SU-DHL-6 (cell line): ENCODE measurements around the gene ST3GAL6.

Experiments used
- H2AFZ ChIP-seq: fragments of 200-600 bp; sonication (generic); 2 replicates; pipeline ENCODE4 v1.6.1; 2014; ENCODE audit warnings: low read depth, mild to moderate bottlenecking, moderate library complexity, mixed read lengths, antibody characterized with exemption, low read length; ENCODE audit not compliant: severe bottlenecking
- H3F3A ChIP-seq: fragments of 200-600 bp; shearing (Covaris generic); 2 replicates; pipeline ENCODE4 v1.6.0; 2016; ENCODE audit warnings: antibody characterized with exemption, mild to moderate bottlenecking; ENCODE audit not compliant: insufficient read depth
- H3K27ac ChIP-seq: fragments of 200-600 bp; sonication (generic); 2 replicates; pipeline ENCODE4 v1.5.1; 2016; ENCODE audit warnings: low read depth, mild to moderate bottlenecking, low read length, moderate library complexity, mixed read lengths
- H3K27me3 ChIP-seq: fragments of 200-600 bp; sonication (generic), shearing (Covaris generic); 2 replicates; pipeline ENCODE4 v1.6.0; 2014; ENCODE audit warnings: mild to moderate bottlenecking, low read length
- H3K36me3 ChIP-seq: fragments of 200-600 bp; sonication (generic); 2 replicates; pipeline ENCODE4 v1.6.1; 2014; ENCODE audit warnings: mild to moderate bottlenecking, low read length, mixed read lengths
- H3K4me2 ChIP-seq: fragments of 300-600, 200-600 bp; shearing (Covaris generic), sonication (generic); 2 replicates; pipeline ENCODE4 v1.6.0; 2014; ENCODE audit warnings: low read length, low read depth, mild to moderate bottlenecking; ENCODE audit not compliant: poor library complexity, severe bottlenecking
- H3K4me3 ChIP-seq: fragments of 200-600 bp; sonication (generic); 2 replicates; pipeline ENCODE4 v1.5.1; 2014; ENCODE audit warnings: antibody characterized with exemption, low read length, mild to moderate bottlenecking, mixed read lengths; ENCODE audit not compliant: insufficient read depth, poor library complexity, severe bottlenecking
- H3K79me2 ChIP-seq: fragments of 200-600 bp; sonication (generic); 2 replicates; pipeline ENCODE4 v1.6.1; 2014; ENCODE audit warnings: mild to moderate bottlenecking, low read length, moderate library complexity; ENCODE audit not compliant: insufficient read depth
- H3K9ac ChIP-seq: fragments of 200-600 bp; sonication (generic); 2 replicates; pipeline ENCODE4 v1.7.0; 2014; ENCODE audit warnings: mild to moderate bottlenecking, low read length
- H3K9me2 ChIP-seq: fragments of 200-600 bp; sonication (generic); replicated peaks from 2 replicates; pipeline ENCODE4 v1.6.1; 2014; ENCODE audit warnings: low read length; ENCODE audit not compliant: insufficient read depth
- H3K9me3 ChIP-seq: fragments of 200-600 bp; sonication (generic); 2 replicates; pipeline ENCODE4 v1.6.1; 2014; ENCODE audit warnings: low read length, mixed read lengths; ENCODE audit not compliant: insufficient read depth
- H4K20me1 ChIP-seq: fragments of 200-600 bp; sonication (generic); 2 replicates; pipeline ENCODE4 v1.6.1; 2014; ENCODE audit warnings: low read depth, mild to moderate bottlenecking, antibody characterized with exemption, low read length, moderate library complexity, mixed read lengths
- EZH2phosphoT487 ChIP-seq: fragments of 200-600 bp; sonication (generic), shearing (Covaris generic); conservative IDR thresholded peaks from 2 replicates; pipeline ENCODE4 v1.6.1; 2018; ENCODE audit warnings: mild to moderate bottlenecking, antibody characterized with exemption, low read length, moderate library complexity, mixed read lengths
- TF ChIP-seq, protein P1 (sequence below): fragments of 200-600 bp; sonication (generic); IDR thresholded peaks from one replicate; pipeline ENCODE4 v1.5.1; 2017; ENCODE audit warnings: antibody characterized with exemption, mild to moderate bottlenecking, low read length, moderate library complexity; ENCODE audit not compliant: insufficient read depth, poor library complexity, severe bottlenecking

Gene ST3GAL6, protein sequence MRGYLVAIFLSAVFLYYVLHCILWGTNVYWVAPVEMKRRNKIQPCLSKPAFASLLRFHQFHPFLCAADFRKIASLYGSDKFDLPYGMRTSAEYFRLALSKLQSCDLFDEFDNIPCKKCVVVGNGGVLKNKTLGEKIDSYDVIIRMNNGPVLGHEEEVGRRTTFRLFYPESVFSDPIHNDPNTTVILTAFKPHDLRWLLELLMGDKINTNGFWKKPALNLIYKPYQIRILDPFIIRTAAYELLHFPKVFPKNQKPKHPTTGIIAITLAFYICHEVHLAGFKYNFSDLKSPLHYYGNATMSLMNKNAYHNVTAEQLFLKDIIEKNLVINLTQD

DNA sequence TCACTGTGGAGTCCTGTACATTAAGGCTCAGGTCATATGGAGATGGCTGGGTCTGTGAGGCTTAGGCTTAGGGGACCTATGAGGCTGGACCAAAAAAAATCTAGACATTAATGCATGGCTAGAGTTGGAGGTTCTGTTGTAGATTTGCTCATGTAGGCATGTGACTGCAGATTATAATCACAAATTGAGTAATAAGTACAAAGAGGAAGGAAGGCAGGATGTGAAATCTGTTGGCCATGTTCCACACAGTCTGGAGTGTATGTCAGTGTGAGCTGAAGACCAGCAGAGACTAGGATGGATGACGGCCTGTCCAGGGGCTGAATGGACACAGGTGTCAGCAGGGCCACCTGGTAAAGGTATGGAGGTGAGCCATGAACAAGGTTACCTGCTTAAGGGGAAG is at the start of gene ST3GAL6:
TSS of gene ST3GAL6 (plus strand) at position 265 of the 400 bp plus-strand sequence. CDS start 5,101 bp downstream, outside the sequence.
- Histone ChIP-seq H3K9ac (no peak within 1 kb of the TSS), H3K4me3 (no peak within 1 kb of the TSS), H3K9me2 (no peaks in the 10 kb centered on the region), H4K20me1 (no peaks in the 10 kb centered on the region), H2AFZ (no peak within 1 kb of the TSS), H3K27ac (no peak within 1 kb of the TSS), H3K27me3 (no peaks in the 10 kb centered on the region), H3K36me3 (no peaks in the 10 kb centered on the region), H3K9me3 (no peaks in the 10 kb centered on the region), H3K79me2 (no peaks in the 10 kb centered on the region), H3F3A (no peaks in the 10 kb centered on the region), H3K4me2 (no peak within 1 kb of the TSS)
- no peak for TF ChIP-seq EZH2phosphoT487
- TF ChIP-seq, protein P1, sequence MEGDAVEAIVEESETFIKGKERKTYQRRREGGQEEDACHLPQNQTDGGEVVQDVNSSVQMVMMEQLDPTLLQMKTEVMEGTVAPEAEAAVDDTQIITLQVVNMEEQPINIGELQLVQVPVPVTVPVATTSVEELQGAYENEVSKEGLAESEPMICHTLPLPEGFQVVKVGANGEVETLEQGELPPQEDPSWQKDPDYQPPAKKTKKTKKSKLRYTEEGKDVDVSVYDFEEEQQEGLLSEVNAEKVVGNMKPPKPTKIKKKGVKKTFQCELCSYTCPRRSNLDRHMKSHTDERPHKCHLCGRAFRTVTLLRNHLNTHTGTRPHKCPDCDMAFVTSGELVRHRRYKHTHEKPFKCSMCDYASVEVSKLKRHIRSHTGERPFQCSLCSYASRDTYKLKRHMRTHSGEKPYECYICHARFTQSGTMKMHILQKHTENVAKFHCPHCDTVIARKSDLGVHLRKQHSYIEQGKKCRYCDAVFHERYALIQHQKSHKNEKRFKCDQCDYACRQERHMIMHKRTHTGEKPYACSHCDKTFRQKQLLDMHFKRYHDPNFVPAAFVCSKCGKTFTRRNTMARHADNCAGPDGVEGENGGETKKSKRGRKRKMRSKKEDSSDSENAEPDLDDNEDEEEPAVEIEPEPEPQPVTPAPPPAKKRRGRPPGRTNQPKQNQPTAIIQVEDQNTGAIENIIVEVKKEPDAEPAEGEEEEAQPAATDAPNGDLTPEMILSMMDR, result no peak

DNA sequence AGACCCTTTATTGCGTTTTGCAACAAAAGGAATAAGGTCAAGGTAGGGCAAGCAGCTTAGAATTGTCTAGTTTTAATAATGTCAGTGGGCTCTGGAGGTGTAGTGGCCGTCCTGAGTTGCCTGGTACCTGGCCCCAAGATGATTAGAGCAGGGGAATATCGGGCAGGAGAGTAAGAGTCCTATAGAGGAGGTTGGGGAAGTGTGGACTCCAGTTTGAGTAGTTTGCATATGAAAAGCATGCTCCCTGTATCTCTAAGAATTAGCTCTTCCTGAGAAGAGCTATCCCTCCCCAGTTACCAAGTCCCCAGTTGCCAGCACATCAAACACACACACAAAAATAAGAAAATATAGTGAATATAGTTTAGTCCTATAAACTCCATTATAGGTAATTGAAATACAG is 49.2 kb upstream of the ST3GAL6 start:
- no peak overlapping the region for H2AFZ ChIP-seq
- H3K9me2 ChIP-seq, result no peaks in the 10 kb centered on the region
- no peak for TF ChIP-seq EZH2phosphoT487
- TF ChIP-seq, protein P1, result no peak

DNA sequence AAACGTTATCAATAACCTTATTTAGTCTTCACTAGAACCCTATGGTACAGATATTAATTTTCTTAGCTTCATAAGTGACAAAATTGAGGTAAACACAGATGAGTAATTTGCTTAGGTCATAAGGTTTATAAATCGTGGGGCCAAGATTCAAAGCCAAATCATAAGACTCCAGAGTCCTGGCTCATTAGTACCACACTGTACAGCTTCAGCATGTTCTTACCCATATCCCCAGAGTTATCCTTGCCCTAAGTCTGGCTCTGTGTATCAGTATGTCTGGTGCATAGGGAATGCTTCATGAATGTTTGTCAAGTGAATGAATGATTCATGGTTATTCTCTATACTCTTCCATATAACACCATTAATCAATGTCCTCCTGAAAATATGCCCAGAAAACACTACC is 45.6 kb upstream of the ST3GAL6 start:
- no peak overlapping the region for H3K27ac ChIP-seq
- no peak overlapping the region for H3K4me2 ChIP-seq
- H3K9me3 ChIP-seq, result no peaks in the 10 kb centered on the region
- H3K79me2 ChIP-seq, result no peaks in the 10 kb centered on the region
- H4K20me1 ChIP-seq, result no peaks in the 10 kb centered on the region
- no peaks in the 10 kb centered on the region for H3K27me3 ChIP-seq
- no peaks in the 10 kb centered on the region for H3K36me3 ChIP-seq
- H2AFZ ChIP-seq, result no peak overlapping the region
- TF ChIP-seq EZH2phosphoT487, result no peak
- TF ChIP-seq, protein P1, result no peak
- no peaks in the 10 kb centered on the region for H3F3A ChIP-seq
- no peak overlapping the region for H3K4me3 ChIP-seq
- no peaks in the 10 kb centered on the region for H3K9me2 ChIP-seq
- H3K9ac ChIP-seq, result no peak overlapping the region

More for the DNA sequence above, 49.2 kb upstream of the ST3GAL6 start:
- H3K9me3 ChIP-seq, result no peaks in the 10 kb centered on the region
- H3F3A ChIP-seq, result no peaks in the 10 kb centered on the region
- H3K4me3 ChIP-seq, result no peak overlapping the region
- H3K27me3 ChIP-seq, result no peaks in the 10 kb centered on the region
- no peak overlapping the region for H3K4me2 ChIP-seq
- H3K9ac ChIP-seq, result no peak overlapping the region
- no peaks in the 10 kb centered on the region for H3K79me2 ChIP-seq
- H3K36me3 ChIP-seq, result no peaks in the 10 kb centered on the region
- no peaks in the 10 kb centered on the region for H4K20me1 ChIP-seq
- no peak overlapping the region for H3K27ac ChIP-seq
